GM12878 (cell line): ENCODE measurements around the gene RICTOR. TPM values are rescaled to one million over a fixed set of nuclear protein-coding genes. Genes with fewer than 3 reads are reported as not detected.

Source experiments
- BCL11A ChIP-seq: IDR thresholded peaks from 2 replicates; pipeline ENCODE4 v1.6.1; 2011; ENCODE audit warnings: low read depth, low read length
- CBFB ChIP-seq: IDR thresholded peaks from 2 replicates; pipeline ENCODE4 v1.6.1; 2016; ENCODE audit warnings: antibody characterized with exemption, low read depth
- CREB1 ChIP-seq: IDR thresholded peaks from 2 replicates; pipeline ENCODE4 v1.6.1; 2012; ENCODE audit warnings: low read depth, mild to moderate bottlenecking, inconsistent platforms
- HCFC1 ChIP-seq: fragments of 150-350 bp; IDR thresholded peaks from 2 replicates; pipeline ENCODE4 v1.6.1; 2014; ENCODE audit warnings: low read length
- HDAC2 ChIP-seq: fragments of 200-600 bp; sonication (generic); IDR thresholded peaks from 2 replicates; pipeline ENCODE4 v1.6.1; 2017
- HDGF ChIP-seq: fragments of 450-650 bp; IDR thresholded peaks from 2 replicates; pipeline ENCODE4 v1.6.1; 2016; ENCODE audit warnings: antibody characterized with exemption
- IKZF2 ChIP-seq, 2 experiments: fragments of 450-650 bp; IDR thresholded peaks; 2 replicates each; pipeline ENCODE4 v1.6.1; 2017; ENCODE audit warnings: mild to moderate bottlenecking in 2 of 2, moderate library complexity in 2 of 2
- KDM1A ChIP-seq: fragments of 200-600 bp; sonication (generic); IDR thresholded peaks from 2 replicates; pipeline ENCODE4 v1.6.1; 2016; ENCODE audit warnings: borderline replicate concordance
- LARP7 ChIP-seq: fragments of 450-650 bp; IDR thresholded peaks from 2 replicates; pipeline ENCODE4 v1.6.1; 2017; ENCODE audit warnings: mild to moderate bottlenecking
- MEF2B ChIP-seq: fragments of 450-650 bp; IDR thresholded peaks from 2 replicates; pipeline ENCODE4 v1.6.1; 2018; ENCODE audit warnings: mild to moderate bottlenecking, moderate library complexity; ENCODE audit not compliant: partially characterized antibody, poor library complexity, severe bottlenecking
- NFYB ChIP-seq: IDR thresholded peaks from 2 replicates; pipeline ENCODE4 v1.6.1; 2011; ENCODE audit warnings: low read depth, mild to moderate bottlenecking, low read length, improper control_type of control experiment, moderate library complexity; ENCODE audit not compliant: insufficient read depth
- POLR2AphosphoS2 ChIP-seq: IDR thresholded peaks from 2 replicates; pipeline ENCODE4 v1.6.1; 2011; ENCODE audit warnings: low read depth, mild to moderate bottlenecking, low read length, improper control_type of control experiment, moderate library complexity
- SMAD5 ChIP-seq: IDR thresholded peaks from 2 replicates; pipeline ENCODE4 v1.6.1; 2016; ENCODE audit warnings: antibody characterized with exemption, low read depth
- SRF ChIP-seq, 2 experiments: IDR thresholded peaks; 2 replicates each; pipeline ENCODE4 v1.6.1; 2011; ENCODE audit warnings: low read depth in 2 of 2, low read length in 2 of 2, mild to moderate bottlenecking in 1 of 2, moderate library complexity in 1 of 2
- SUZ12 ChIP-seq: fragments of 200-600 bp; sonication (generic); IDR thresholded peaks from one replicate; pipeline ENCODE4 v1.6.1; 2018; ENCODE audit warnings: antibody characterized with exemption, mild to moderate bottlenecking; ENCODE audit not compliant: unreplicated experiment
- ZNF622 ChIP-seq: fragments of 450-650 bp; IDR thresholded peaks from 2 replicates; pipeline ENCODE4 v1.6.1; 2017; ENCODE audit warnings: mild to moderate bottlenecking, inconsistent platforms
- ZZZ3 ChIP-seq: IDR thresholded peaks from 2 replicates; pipeline ENCODE4 v1.6.1; 2011; ENCODE audit warnings: low read depth; ENCODE audit not compliant: control insufficient read depth, insufficient read length
- polyA plus RNA-seq, 11 experiments: library from polyadenylated mRNA; depleted of rRNA in 4 of 11; unstranded in 6 of 11; stranded (reverse) in 5 of 11; fragments of >200 nt; fragmentation: Nextera tagmentation in 4 of 11; fragmentation: Illumina TruSeq in 1 of 11; extraction: Ambion mirVana in 4 of 11; extraction: Trizol in 1 of 11; gene quantifications; 1 replicate in 1 of 11; 2 replicates in 10 of 11; pipeline versions ENCODE4 v1.2.1 to v1.2.3, GENCODE V29; 2011 to 2016; ENCODE audit warnings: inconsistent platforms in 2 of 11, missing spikeins in 2 of 11, low read depth in 1 of 11
- total RNA-seq, 4 experiments: library from RNA; depleted of rRNA in 3 of 4; stranded (reverse); fragments of >200 nt in 3 of 4; fragmentation: Illumina TruSeq in 1 of 4; extraction: Trizol in 1 of 4; gene quantifications; 2 replicates each; pipeline versions ENCODE4 v1.2.1 to v1.2.3, GENCODE V29; 2013 to 2021
- TF ChIP-seq, protein P1 (sequence below): fragments of 450-650 bp; IDR thresholded peaks from 2 replicates; pipeline ENCODE4 v1.6.1; 2017; ENCODE audit warnings: mild to moderate bottlenecking, low read depth, inconsistent platforms; ENCODE audit not compliant: poor library complexity, severe bottlenecking
- TF ChIP-seq, protein P2 (sequence below): IDR thresholded peaks from 2 replicates; pipeline ENCODE4 v1.6.1; 2011; ENCODE audit warnings: low read depth, mild to moderate bottlenecking, low read length, moderate library complexity, borderline replicate concordance; ENCODE audit errors: extremely low read depth
- TF ChIP-seq, protein P3 (sequence below): fragments of 450-650 bp; IDR thresholded peaks from 2 replicates; pipeline ENCODE4 v1.6.1; 2017; ENCODE audit warnings: mild to moderate bottlenecking, moderate library complexity
- TF ChIP-seq, protein P4 (sequence below): fragments of 450-650 bp; IDR thresholded peaks from 2 replicates; pipeline ENCODE4 v1.6.1; 2016; ENCODE audit warnings: mild to moderate bottlenecking

RICTOR gene
- total and polyA plus RNA-seq, 10 of the 15 experiments (the other 5 are each of a cell fraction or from before 2014, with no cell fraction given), result 2.7 to 23.0 (median 6.9) TPM

DNA sequence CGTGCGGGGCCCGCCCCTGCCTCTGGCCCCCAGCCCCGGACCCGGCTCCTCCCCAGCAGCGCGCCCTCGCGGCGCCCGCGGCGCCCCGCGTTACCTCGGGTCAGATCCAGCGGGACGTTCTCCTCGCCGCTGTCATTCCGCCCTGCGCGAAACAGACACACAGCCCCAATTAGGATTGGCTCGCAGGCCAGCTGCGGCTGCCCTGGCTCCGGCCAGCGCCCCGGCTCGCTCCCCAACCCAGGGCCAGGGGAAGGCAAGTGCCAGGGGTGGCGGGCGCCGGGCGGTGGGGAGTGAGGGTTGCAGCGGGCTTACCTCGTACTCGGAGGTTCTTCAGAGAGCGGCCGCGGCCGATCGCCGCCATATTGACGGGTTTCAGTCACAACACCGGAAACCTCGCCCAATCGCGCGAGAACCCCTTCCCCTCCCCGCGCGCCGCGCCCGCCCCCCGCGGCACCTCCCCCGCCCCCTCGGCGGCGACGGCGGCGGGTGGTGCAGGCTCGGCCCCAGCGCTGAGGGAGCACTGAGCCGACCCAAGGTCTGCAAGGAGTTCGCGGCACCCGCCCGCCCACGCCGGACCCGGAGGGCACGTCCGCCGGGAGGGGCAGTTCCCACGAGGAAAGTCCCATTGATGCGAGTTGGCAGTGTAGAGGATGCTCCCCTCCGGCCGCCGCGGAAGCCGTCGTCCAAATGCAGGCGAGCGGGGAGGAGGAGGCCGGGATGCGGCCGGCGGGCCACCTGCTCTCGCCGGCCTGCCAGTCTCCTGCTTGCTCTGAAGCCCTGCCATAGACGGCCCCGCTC is at the start of gene RICTOR (continued):
- TF ChIP-seq SMAD5, result 0 out of 2 replicates have a peak, but pooled peaks have one; percentile 18
- TF ChIP-seq NFYB, result no peak
- no peak for TF ChIP-seq ZZZ3
- no peak for TF ChIP-seq SRF (IDR thresholded peaks at IDR 0.05; ENCODE audit: low read depth in 2 of 2, low read length in 2 of 2)
- peak; percentile 74 for TF ChIP-seq MEF2B
- TF ChIP-seq HDAC2, result no peak
- TF ChIP-seq CBFB, result no peak
- TF ChIP-seq, protein P1, sequence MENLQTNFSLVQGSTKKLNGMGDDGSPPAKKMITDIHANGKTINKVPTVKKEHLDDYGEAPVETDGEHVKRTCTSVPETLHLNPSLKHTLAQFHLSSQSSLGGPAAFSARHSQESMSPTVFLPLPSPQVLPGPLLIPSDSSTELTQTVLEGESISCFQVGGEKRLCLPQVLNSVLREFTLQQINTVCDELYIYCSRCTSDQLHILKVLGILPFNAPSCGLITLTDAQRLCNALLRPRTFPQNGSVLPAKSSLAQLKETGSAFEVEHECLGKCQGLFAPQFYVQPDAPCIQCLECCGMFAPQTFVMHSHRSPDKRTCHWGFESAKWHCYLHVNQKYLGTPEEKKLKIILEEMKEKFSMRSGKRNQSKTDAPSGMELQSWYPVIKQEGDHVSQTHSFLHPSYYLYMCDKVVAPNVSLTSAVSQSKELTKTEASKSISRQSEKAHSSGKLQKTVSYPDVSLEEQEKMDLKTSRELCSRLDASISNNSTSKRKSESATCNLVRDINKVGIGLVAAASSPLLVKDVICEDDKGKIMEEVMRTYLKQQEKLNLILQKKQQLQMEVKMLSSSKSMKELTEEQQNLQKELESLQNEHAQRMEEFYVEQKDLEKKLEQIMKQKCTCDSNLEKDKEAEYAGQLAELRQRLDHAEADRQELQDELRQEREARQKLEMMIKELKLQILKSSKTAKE, result no peak
- TF ChIP-seq, protein P2, sequence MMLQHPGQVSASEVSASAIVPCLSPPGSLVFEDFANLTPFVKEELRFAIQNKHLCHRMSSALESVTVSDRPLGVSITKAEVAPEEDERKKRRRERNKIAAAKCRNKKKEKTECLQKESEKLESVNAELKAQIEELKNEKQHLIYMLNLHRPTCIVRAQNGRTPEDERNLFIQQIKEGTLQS, result no peak
- no peak for TF ChIP-seq BCL11A
- no peak for TF ChIP-seq SUZ12
- TF ChIP-seq LARP7, result peak; percentile 79
- no peak for TF ChIP-seq ZNF622
- TF ChIP-seq CREB1, result 0 out of 2 replicates have a peak, but pooled peaks have one; percentile 15
- 0 out of 2 replicates have a peak, but pooled peaks have one; percentile 43 for TF ChIP-seq HDGF
- TF ChIP-seq, protein P3, sequence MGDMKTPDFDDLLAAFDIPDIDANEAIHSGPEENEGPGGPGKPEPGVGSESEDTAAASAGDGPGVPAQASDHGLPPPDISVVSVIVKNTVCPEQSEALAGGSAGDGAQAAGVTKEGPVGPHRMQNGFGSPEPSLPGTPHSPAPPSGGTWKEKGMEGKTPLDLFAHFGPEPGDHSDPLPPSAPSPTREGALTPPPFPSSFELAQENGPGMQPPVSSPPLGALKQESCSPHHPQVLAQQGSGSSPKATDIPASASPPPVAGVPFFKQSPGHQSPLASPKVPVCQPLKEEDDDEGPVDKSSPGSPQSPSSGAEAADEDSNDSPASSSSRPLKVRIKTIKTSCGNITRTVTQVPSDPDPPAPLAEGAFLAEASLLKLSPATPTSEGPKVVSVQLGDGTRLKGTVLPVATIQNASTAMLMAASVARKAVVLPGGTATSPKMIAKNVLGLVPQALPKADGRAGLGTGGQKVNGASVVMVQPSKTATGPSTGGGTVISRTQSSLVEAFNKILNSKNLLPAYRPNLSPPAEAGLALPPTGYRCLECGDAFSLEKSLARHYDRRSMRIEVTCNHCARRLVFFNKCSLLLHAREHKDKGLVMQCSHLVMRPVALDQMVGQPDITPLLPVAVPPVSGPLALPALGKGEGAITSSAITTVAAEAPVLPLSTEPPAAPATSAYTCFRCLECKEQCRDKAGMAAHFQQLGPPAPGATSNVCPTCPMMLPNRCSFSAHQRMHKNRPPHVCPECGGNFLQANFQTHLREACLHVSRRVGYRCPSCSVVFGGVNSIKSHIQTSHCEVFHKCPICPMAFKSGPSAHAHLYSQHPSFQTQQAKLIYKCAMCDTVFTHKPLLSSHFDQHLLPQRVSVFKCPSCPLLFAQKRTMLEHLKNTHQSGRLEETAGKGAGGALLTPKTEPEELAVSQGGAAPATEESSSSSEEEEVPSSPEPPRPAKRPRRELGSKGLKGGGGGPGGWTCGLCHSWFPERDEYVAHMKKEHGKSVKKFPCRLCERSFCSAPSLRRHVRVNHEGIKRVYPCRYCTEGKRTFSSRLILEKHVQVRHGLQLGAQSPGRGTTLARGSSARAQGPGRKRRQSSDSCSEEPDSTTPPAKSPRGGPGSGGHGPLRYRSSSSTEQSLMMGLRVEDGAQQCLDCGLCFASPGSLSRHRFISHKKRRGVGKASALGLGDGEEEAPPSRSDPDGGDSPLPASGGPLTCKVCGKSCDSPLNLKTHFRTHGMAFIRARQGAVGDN, result no peak
- TF ChIP-seq KDM1A, result no peak
- 0 out of 2 replicates have a peak, but pooled peaks have one; percentile 1 for TF ChIP-seq POLR2AphosphoS2
- peak; percentile 40 to 59; a peak in 3 of 4 replicates for TF ChIP-seq IKZF2 (IDR thresholded peaks at IDR 0.05)
- peak; percentile 35 for TF ChIP-seq HCFC1
- TF ChIP-seq, protein P4, sequence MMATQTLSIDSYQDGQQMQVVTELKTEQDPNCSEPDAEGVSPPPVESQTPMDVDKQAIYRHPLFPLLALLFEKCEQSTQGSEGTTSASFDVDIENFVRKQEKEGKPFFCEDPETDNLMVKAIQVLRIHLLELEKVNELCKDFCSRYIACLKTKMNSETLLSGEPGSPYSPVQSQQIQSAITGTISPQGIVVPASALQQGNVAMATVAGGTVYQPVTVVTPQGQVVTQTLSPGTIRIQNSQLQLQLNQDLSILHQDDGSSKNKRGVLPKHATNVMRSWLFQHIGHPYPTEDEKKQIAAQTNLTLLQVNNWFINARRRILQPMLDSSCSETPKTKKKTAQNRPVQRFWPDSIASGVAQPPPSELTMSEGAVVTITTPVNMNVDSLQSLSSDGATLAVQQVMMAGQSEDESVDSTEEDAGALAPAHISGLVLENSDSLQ, result peak; percentile 56
